IMR-90 (cell line): ENCODE results near the gene SPPL2B. TPM values are rescaled to one million over a fixed set of nuclear protein-coding genes. Genes with fewer than 3 reads are reported as not detected.

ENCODE experiments used
- ATAC-seq: fragments of 200-7000 bp; cut with Tn5 transposase; 2 replicates; pipeline ENCODE4 v1.9.1; 2020; ENCODE audit warnings: low read depth, mild to moderate bottlenecking, moderate library complexity
- BruUV-seq: library from RNA; stranded (reverse); fragments of 400-500 nt; replicated peaks from 2 replicates; lab custom pipeline; 2021; lab: Mats Ljungman, UMichigan
- CTCF ChIA-PET: fragments of 300-600 bp; formaldehyde crosslinking; extraction: SDS; loops from one replicate; lab custom pipeline; 2021; ENCODE audit warnings: antibody characterized with exemption; lab: Yijun Ruan, JAX
- POLR2A ChIA-PET: fragments of 300-600 bp; sonication (Branson Sonifier 250); formaldehyde crosslinking; loops from one replicate; lab custom pipeline; 2022; ENCODE audit warnings: antibody characterized with exemption; ENCODE audit not compliant: unreplicated experiment; lab: Charles Lee
- DNase-seq: peaks from one replicate; pipeline ENCODE4 v3.0.0; 2013
- H2AFZ ChIP-seq: replicated peaks from 2 replicates; pipeline ENCODE3; 2013; ENCODE audit warnings: low read length, mild to moderate bottlenecking; ENCODE audit not compliant: poor library complexity
- H2AK5ac ChIP-seq: 2 replicates; pipeline ENCODE4 v1.6.1; 2013; ENCODE audit warnings: low read depth, low read length, inconsistent platforms
- H2AK9ac ChIP-seq: replicated peaks from 2 replicates; pipeline ENCODE3; 2013; ENCODE audit warnings: mild to moderate bottlenecking, low read depth, low read length, moderate library complexity; ENCODE audit not compliant: poor library complexity
- H2BK120ac ChIP-seq: 2 replicates; pipeline ENCODE4 v1.6.1; 2013; ENCODE audit warnings: low read depth, low read length, inconsistent platforms
- H2BK15ac ChIP-seq: 3 replicates; pipeline ENCODE4 v1.6.1; 2013; ENCODE audit warnings: low read depth, low read length, inconsistent platforms
- H2BK20ac ChIP-seq: 2 replicates; pipeline ENCODE4 v1.6.1; 2013; ENCODE audit warnings: low read depth, mild to moderate bottlenecking, inconsistent platforms, low read length, moderate library complexity
- H2BK5ac ChIP-seq: 2 replicates; pipeline ENCODE4 v1.6.1; 2013; ENCODE audit warnings: mild to moderate bottlenecking, low read depth, low read length, inconsistent platforms; ENCODE audit not compliant: poor library complexity, severe bottlenecking
- H3K14ac ChIP-seq: replicated peaks from 2 replicates; pipeline ENCODE4 v1.6.1; 2013; ENCODE audit warnings: low read depth, low read length, inconsistent platforms
- H3K18ac ChIP-seq: 2 replicates; pipeline ENCODE4 v1.6.1; 2013; ENCODE audit warnings: low read depth, low read length, control low read depth
- H3K23ac ChIP-seq: 2 replicates; pipeline ENCODE4 v1.6.1; 2013; ENCODE audit warnings: low read depth, low read length, inconsistent platforms
- H3K27ac ChIP-seq: 2 replicates; pipeline ENCODE4 v1.5.1; 2013; ENCODE audit warnings: mild to moderate bottlenecking, control low read depth, low read length; ENCODE audit not compliant: insufficient read depth
- H3K27me3 ChIP-seq: 2 replicates; pipeline ENCODE4 v1.6.1; 2013; ENCODE audit warnings: low read length; ENCODE audit not compliant: control insufficient read depth, insufficient read depth
- H3K36me3 ChIP-seq: 2 replicates; pipeline ENCODE4 v1.6.1; 2013; ENCODE audit warnings: low read length, mixed read lengths; ENCODE audit not compliant: control insufficient read depth, insufficient read depth
- H3K4ac ChIP-seq: 2 replicates; pipeline ENCODE4 v1.6.1; 2013; ENCODE audit warnings: low read depth, low read length, inconsistent platforms
- H3K4me1 ChIP-seq: 2 replicates; pipeline ENCODE4 v1.6.1; 2013; ENCODE audit warnings: low read length, mixed read lengths; ENCODE audit not compliant: control insufficient read depth, insufficient read depth
- H3K4me2 ChIP-seq: 2 replicates; pipeline ENCODE4 v1.6.1; 2013; ENCODE audit warnings: low read depth, mild to moderate bottlenecking, control low read depth, low read length, moderate library complexity
- H3K4me3 ChIP-seq: 2 replicates; pipeline ENCODE4 v1.5.1; 2013; ENCODE audit warnings: low read depth, mild to moderate bottlenecking, control low read depth, low read length, moderate library complexity; ENCODE audit not compliant: insufficient read depth
- H3K56ac ChIP-seq: 2 replicates; pipeline ENCODE4 v1.6.1; 2013; ENCODE audit warnings: low read length, inconsistent platforms; ENCODE audit not compliant: insufficient read depth; ENCODE audit errors: extremely low read depth
- H3K79me1 ChIP-seq, 2 experiments: 2 replicates each; pipeline ENCODE4 v1.6.1; 2013; ENCODE audit warnings: low read length in 2 of 2, inconsistent platforms in 1 of 2, low read depth in 1 of 2
- H3K9ac ChIP-seq: 2 replicates; pipeline ENCODE4 v1.6.1; 2013; ENCODE audit warnings: low read depth, low read length, control low read depth
- H3K9me1 ChIP-seq: 2 replicates; pipeline ENCODE4 v1.6.1; 2013; ENCODE audit warnings: low read length, inconsistent platforms; ENCODE audit not compliant: insufficient read depth
- H3K9me3 ChIP-seq: 2 replicates; pipeline ENCODE4 v1.6.1; 2013; ENCODE audit warnings: low read length; ENCODE audit not compliant: control insufficient read depth, insufficient read depth
- H4K20me1 ChIP-seq: 2 replicates; pipeline ENCODE4 v1.6.1; 2013; ENCODE audit warnings: low read length, inconsistent platforms; ENCODE audit not compliant: insufficient read depth
- H4K5ac ChIP-seq: 2 replicates; pipeline ENCODE4 v1.6.1; 2013; ENCODE audit warnings: mild to moderate bottlenecking, low read depth, low read length, control low read depth
- H4K8ac ChIP-seq, 2 experiments: 2 replicates each; pipeline ENCODE4 v1.6.1; 2013; ENCODE audit warnings: low read depth in 2 of 2, low read length in 2 of 2, control low read depth in 1 of 2, inconsistent platforms in 1 of 2
- H4K91ac ChIP-seq: 2 replicates; pipeline ENCODE4 v1.6.1; 2013; ENCODE audit warnings: low read depth, low read length, inconsistent platforms; ENCODE audit not compliant: insufficient read depth
- BHLHE40 ChIP-seq: fragments of 150-350 bp; IDR thresholded peaks from 2 replicates; pipeline ENCODE4 v1.6.1; 2016; ENCODE audit warnings: mild to moderate bottlenecking, low read depth, low read length
- CEBPB ChIP-seq: IDR thresholded peaks from 2 replicates; pipeline ENCODE4 v1.6.1; 2012; ENCODE audit warnings: low read depth, low read length, improper control_type of control experiment
- CHD1 ChIP-seq: IDR thresholded peaks from 2 replicates; pipeline ENCODE4 v1.6.1; 2012; ENCODE audit warnings: low read depth, low read length, improper control_type of control experiment
- CTCF ChIP-seq: conservative IDR thresholded peaks from 2 replicates; pipeline ENCODE4 v1.5.1; 2012; ENCODE audit warnings: mild to moderate bottlenecking, low read depth, low read length, improper control_type of control experiment
- ELK1 ChIP-seq: fragments of 150-350 bp; IDR thresholded peaks from 2 replicates; pipeline ENCODE4 v1.6.1; 2016; ENCODE audit warnings: low read depth, mild to moderate bottlenecking, low read length, moderate library complexity, borderline replicate concordance
- FOS ChIP-seq: fragments of 150-350 bp; IDR thresholded peaks from 2 replicates; pipeline ENCODE4 v1.6.1; 2016; ENCODE audit warnings: low read depth, low read length
- MAFK ChIP-seq: IDR thresholded peaks from 2 replicates; pipeline ENCODE4 v1.6.1; 2012; ENCODE audit warnings: low read depth, low read length, improper control_type of control experiment
- MAZ ChIP-seq: IDR thresholded peaks from 2 replicates; pipeline ENCODE4 v1.6.1; 2012; ENCODE audit warnings: low read depth, mild to moderate bottlenecking, low read length, improper control_type of control experiment, moderate library complexity, borderline replicate concordance
- MXI1 ChIP-seq: IDR thresholded peaks from 2 replicates; pipeline ENCODE4 v1.6.1; 2012; ENCODE audit warnings: low read depth, mild to moderate bottlenecking, low read length, moderate library complexity, borderline replicate concordance
- NFE2L2 ChIP-seq: fragments of 150-350 bp; IDR thresholded peaks from 2 replicates; pipeline ENCODE4 v1.6.1; 2016; ENCODE audit warnings: low read depth, mild to moderate bottlenecking, low read length
- POLR2A ChIP-seq: IDR thresholded peaks from 2 replicates; pipeline ENCODE4 v1.6.1; 2012; ENCODE audit warnings: mild to moderate bottlenecking, low read depth, low read length
- RAD21 ChIP-seq: IDR thresholded peaks from 2 replicates; pipeline ENCODE4 v1.6.1; 2012; ENCODE audit warnings: low read length, improper control_type of control experiment
- RCOR1 ChIP-seq: IDR thresholded peaks from 2 replicates; pipeline ENCODE4 v1.6.1; 2012; ENCODE audit warnings: mild to moderate bottlenecking, low read length, improper control_type of control experiment; ENCODE audit not compliant: insufficient replicate concordance
- RFX5 ChIP-seq: IDR thresholded peaks from 2 replicates; pipeline ENCODE4 v1.8.0; 2012; ENCODE audit warnings: low read depth, mild to moderate bottlenecking, low read length, moderate library complexity
- SMC3 ChIP-seq: fragments of 150-350 bp; IDR thresholded peaks from 2 replicates; pipeline ENCODE4 v1.6.1; 2016; ENCODE audit warnings: low read depth, mild to moderate bottlenecking, antibody characterized with exemption, low read length, moderate library complexity
- USF2 ChIP-seq: fragments of 150-350 bp; IDR thresholded peaks from 2 replicates; pipeline ENCODE4 v1.6.1; 2017; ENCODE audit warnings: mild to moderate bottlenecking, antibody characterized with exemption, low read length, low read depth
- WGBS, 2 experiments: methylation state at CpG; one replicate each; pipeline versions ENCODE4 v1.1.5 to v1.1.7; 2013; ENCODE audit warnings: missing lambda C conversion rate in 2 of 2; ENCODE audit not compliant: insufficient read length in 1 of 2; ENCODE audit errors: extremely low coverage in 2 of 2; 5-methylcytosine and 5-hydroxymethylcytosine counted together
- dilution Hi-C: fragments of 300-500 bp; cut with HindIII; formaldehyde crosslinking; loops from one replicate; pipeline ENCODE4 v1.14.3; 2018; ENCODE audit warnings: low sequenced_read_pairs; ENCODE audit not compliant: unreplicated experiment
- in situ Hi-C: fragments of 300-500 bp; cut with MboI; formaldehyde crosslinking; loops from 3 replicates; pipeline ENCODE4 v1.14.3; 2019; ENCODE audit warnings: low sequenced_read_pairs, inconsistent platforms, mixed read lengths
- intact Hi-C: fragments of 100-400 bp; cut with micrococcal nuclease; formaldehyde crosslinking; loops from 2 replicates; pipeline ENCODE4 v1.10.0; 2022
- polyA plus RNA-seq, 3 experiments: library from polyadenylated mRNA; depleted of rRNA; stranded (reverse); fragments of >200 nt; gene quantifications; 2 replicates each; pipeline ENCODE4 v1.2.3, GENCODE V29; 2012; ENCODE audit warnings: low replicate concordance in 1 of 3
- total RNA-seq: library from RNA; depleted of rRNA; stranded (reverse); fragments of >200 nt; gene quantifications from 2 replicates; pipeline ENCODE4 v1.2.3, GENCODE V29; 2012

SPPL2B gene
- total and polyA plus RNA-seq, 2 of the 4 experiments (the other 2 are of a cell fraction) = 3.4 to 45.7 TPM

GRCh38 chr19:2374808-2375207 lies 46.3 kb downstream of the SPPL2B start:
- Histone ChIP-seq H3K56ac (no peak overlapping the region), H3K23ac (no peak overlapping the region), H3K9ac (no peak overlapping the region), H3K4me1 (no peaks in the 10 kb centered on the region; the same call in 1 of the 2 replicates), H4K20me1 (no peaks in the 10 kb centered on the region), H3K4me3 (no peak overlapping the region), H2BK120ac (no peak overlapping the region), H2BK20ac (no peak overlapping the region), H2AK9ac (no peak overlapping the region), H3K9me1 (no peaks in the 10 kb centered on the region; the same call in 1 of the 2 replicates), H3K4ac (no peak overlapping the region), H2BK15ac (no peak overlapping the region), H3K36me3 (no peaks in the 10 kb centered on the region), H3K79me1 (no peaks in the 10 kb centered on the region), H4K91ac (no peak overlapping the region), H2AFZ (no peak overlapping the region), H3K18ac (no peak overlapping the region), H3K4me2 (no peak overlapping the region), H2BK5ac (no peak overlapping the region), H4K8ac (no peak overlapping the region), H4K5ac (no peak overlapping the region), H3K9me3 (peaks cover 2% of the 10 kb centered on the region), H3K27me3 (peaks cover 4% of the 10 kb centered on the region; the same call in 1 of the 2 replicates), H2AK5ac (no peak overlapping the region), H3K27ac (no peak overlapping the region), H3K14ac (no peak overlapping the region)
- ATAC-seq (no peak), DNase-seq (no peak)
- ChIA-PET POLR2A (no interaction called here), CTCF (no interaction called here)
- WGBS, 2 experiments = 87% methylated on average over 3 of the region's 13 CpGs; no CpG with 5 or more reads in 1 of the 2 experiments
- intact Hi-C loops (no loop called here), dilution Hi-C loops (no loop called here), in situ Hi-C loops (no loop called here)
- no TSS peak for BruUV-seq
- no peak for TF ChIP-seq USF2
- TF ChIP-seq RFX5 = no peak
- no peak for TF ChIP-seq MAZ
- TF ChIP-seq ELK1 = no peak
- no peak for TF ChIP-seq POLR2A
- no peak for TF ChIP-seq NFE2L2
- TF ChIP-seq RAD21 = no peak
- TF ChIP-seq CTCF = no peak
- no peak for TF ChIP-seq BHLHE40
- TF ChIP-seq CEBPB = no peak
- no peak for TF ChIP-seq CHD1
- no peak for TF ChIP-seq FOS
- no peak for TF ChIP-seq MXI1
- no peak for TF ChIP-seq RCOR1
- TF ChIP-seq SMC3 = no peak
- no peak for TF ChIP-seq MAFK
